ENCODE results near the gene PCED1B.

DNA sequence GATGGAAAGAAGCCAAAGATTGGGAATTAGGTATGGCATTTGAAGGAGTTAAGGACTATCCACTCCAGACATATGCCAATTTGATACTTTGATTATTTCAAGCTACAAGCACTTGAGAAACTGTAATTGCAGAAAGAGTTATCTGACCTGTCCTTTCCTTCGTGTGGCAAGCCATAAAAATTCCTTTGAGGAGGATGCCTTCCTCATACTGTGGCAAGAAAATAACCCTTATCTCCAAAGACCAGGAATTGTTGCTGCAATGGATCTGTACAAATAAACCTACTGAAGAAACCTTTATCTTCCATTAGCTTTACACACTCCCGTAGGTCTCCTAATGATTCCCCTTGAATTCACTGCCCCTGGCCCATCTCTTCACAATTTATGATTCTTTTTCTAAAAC is 165.4 kb downstream of the PCED1B start:
- TF ChIP-seq, protein P1, sequence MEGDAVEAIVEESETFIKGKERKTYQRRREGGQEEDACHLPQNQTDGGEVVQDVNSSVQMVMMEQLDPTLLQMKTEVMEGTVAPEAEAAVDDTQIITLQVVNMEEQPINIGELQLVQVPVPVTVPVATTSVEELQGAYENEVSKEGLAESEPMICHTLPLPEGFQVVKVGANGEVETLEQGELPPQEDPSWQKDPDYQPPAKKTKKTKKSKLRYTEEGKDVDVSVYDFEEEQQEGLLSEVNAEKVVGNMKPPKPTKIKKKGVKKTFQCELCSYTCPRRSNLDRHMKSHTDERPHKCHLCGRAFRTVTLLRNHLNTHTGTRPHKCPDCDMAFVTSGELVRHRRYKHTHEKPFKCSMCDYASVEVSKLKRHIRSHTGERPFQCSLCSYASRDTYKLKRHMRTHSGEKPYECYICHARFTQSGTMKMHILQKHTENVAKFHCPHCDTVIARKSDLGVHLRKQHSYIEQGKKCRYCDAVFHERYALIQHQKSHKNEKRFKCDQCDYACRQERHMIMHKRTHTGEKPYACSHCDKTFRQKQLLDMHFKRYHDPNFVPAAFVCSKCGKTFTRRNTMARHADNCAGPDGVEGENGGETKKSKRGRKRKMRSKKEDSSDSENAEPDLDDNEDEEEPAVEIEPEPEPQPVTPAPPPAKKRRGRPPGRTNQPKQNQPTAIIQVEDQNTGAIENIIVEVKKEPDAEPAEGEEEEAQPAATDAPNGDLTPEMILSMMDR (optimal IDR thresholded peaks at IDR 0.05 in 1 of 3, IDR thresholded peaks at IDR 0.05 in 1 of 3, conservative IDR thresholded peaks at IDR 0.05 in 1 of 3; ENCODE audit: extremely low read depth in 1 of 3, insufficient read depth in 2 of 3, low read length in 3 of 3), result no peak
- no peak for TF ChIP-seq EZH2 (IDR thresholded peaks at IDR 0.05; ENCODE audit: low read length)

Data from keratinocyte (primary cell).